Measurements from ENCODE around the gene IL7R. TPM values are rescaled to one million over a fixed set of nuclear protein-coding genes. Genes with fewer than 3 reads are reported as not detected.

The IL7R gene
- total and polyA plus RNA-seq, 2 experiments from 2014 or later = 0.47 to 1.1 TPM

- no peak overlapping the region for H3K27ac ChIP-seq
- H3K9me3 ChIP-seq (ENCODE audit: low read depth) = no peaks in the 10 kb centered on the region
- no peaks in the 10 kb centered on the region for H3K4me1 ChIP-seq (ENCODE audit: insufficient read depth)
- H3K4me3 ChIP-seq = no peak overlapping the region
- no peaks in the 10 kb centered on the region for H3K36me3 ChIP-seq (replicated peaks; ENCODE audit: insufficient read depth, low read depth)
- no peak overlapping the region for H2AFZ ChIP-seq
- DNase-seq (ENCODE audit: low spot score) = no peak
- H4K20me1 ChIP-seq (ENCODE audit: insufficient read depth, poor library complexity, severe bottlenecking) = no peaks in the 10 kb centered on the region
- no peaks in the 10 kb centered on the region for H3K27me3 ChIP-seq
- no peak overlapping the region for H3K4me2 ChIP-seq
- H3K79me2 ChIP-seq = no peaks in the 10 kb centered on the region
- no peaks in the 10 kb centered on the region for H3K9me2 ChIP-seq (replicated peaks; ENCODE audit: insufficient read depth)
- TF ChIP-seq EZH2phosphoT487 (IDR thresholded peaks at IDR 0.05; ENCODE audit: low read depth, severe bottlenecking, unreplicated experiment) = no peak
- TF ChIP-seq CTCF (IDR thresholded peaks at IDR 0.05; ENCODE audit: poor library complexity) = no peak
- no peak for TF ChIP-seq EZH2 (IDR thresholded peaks at IDR 0.05; ENCODE audit: borderline replicate concordance)
- 83% methylated on average over 7 of the region's 7 CpGs for WGBS (ENCODE audit: low lambda C conversion rate, missing lambda C conversion rate)
These were observed 42.4 kb downstream of the IL7R start for GRCh38 chr5:35898952-35899660.

- Histone ChIP-seq H2AFZ (no peak overlapping the region), H3K4me3 (no peak overlapping the region), H3K27me3 (no peaks in the 10 kb centered on the region), H3K36me3 (replicated peaks; ENCODE audit: insufficient read depth, low read depth) (no peaks in the 10 kb centered on the region), H3K4me2 (no peak overlapping the region), H3K27ac (no peak overlapping the region), H3K4me1 (ENCODE audit: insufficient read depth) (no peaks in the 10 kb centered on the region), H4K20me1 (ENCODE audit: insufficient read depth, poor library complexity, severe bottlenecking) (no peaks in the 10 kb centered on the region), H3K9me3 (ENCODE audit: low read depth) (no peaks in the 10 kb centered on the region), H3K79me2 (no peaks in the 10 kb centered on the region), H3K9me2 (replicated peaks; ENCODE audit: insufficient read depth) (no peaks in the 10 kb centered on the region)
- TF ChIP-seq CTCF (IDR thresholded peaks at IDR 0.05; ENCODE audit: poor library complexity) (no peak), EZH2phosphoT487 (IDR thresholded peaks at IDR 0.05; ENCODE audit: low read depth, severe bottlenecking, unreplicated experiment) (no peak), EZH2 (IDR thresholded peaks at IDR 0.05; ENCODE audit: borderline replicate concordance) (no peak)
- 56% methylated on average over 3 of the region's 3 CpGs for WGBS (ENCODE audit: low lambda C conversion rate, missing lambda C conversion rate)
- no peak for DNase-seq (ENCODE audit: low spot score)
These were observed 43.1 kb downstream of the IL7R start for GRCh38 chr5:35899800-35900199.

- no peaks in the 10 kb centered on the region for H3K9me3 ChIP-seq (ENCODE audit: low read depth)
These were observed 44.4 kb downstream of the IL7R start for GRCh38 chr5:35900972-35901695.

More at GRCh38 chr5:35900972-35901695, 44.4 kb downstream of the IL7R start:
- Histone ChIP-seq H3K79me2 (no peaks in the 10 kb centered on the region), H2AFZ (no peak overlapping the region), H4K20me1 (ENCODE audit: insufficient read depth, poor library complexity, severe bottlenecking) (no peaks in the 10 kb centered on the region), H3K27me3 (no peaks in the 10 kb centered on the region), H3K4me3 (no peak overlapping the region), H3K36me3 (replicated peaks; ENCODE audit: insufficient read depth, low read depth) (no peaks in the 10 kb centered on the region), H3K9me2 (replicated peaks; ENCODE audit: insufficient read depth) (no peaks in the 10 kb centered on the region), H3K27ac (no peak overlapping the region), H3K4me1 (ENCODE audit: insufficient read depth) (no peaks in the 10 kb centered on the region), H3K4me2 (no peak overlapping the region)
- DNase-seq (ENCODE audit: low spot score) = no peak
- WGBS (ENCODE audit: low lambda C conversion rate, missing lambda C conversion rate) = 90% methylated on average over 3 of the region's 3 CpGs
- no peak for TF ChIP-seq EZH2phosphoT487 (IDR thresholded peaks at IDR 0.05; ENCODE audit: low read depth, severe bottlenecking, unreplicated experiment)
- TF ChIP-seq CTCF (IDR thresholded peaks at IDR 0.05; ENCODE audit: poor library complexity) = no peak
- no peak for TF ChIP-seq EZH2 (IDR thresholded peaks at IDR 0.05; ENCODE audit: borderline replicate concordance)

Data from hepatocyte (in vitro differentiated cells).